Measurements from ENCODE around the gene KCTD18.

KCTD18 gene

GRCh38 chr2:200453853-200454534 is 55.9 kb downstream of the KCTD18 start:
- peaks cover 8% of the 10 kb centered on the region; the same call in 1 of the 2 replicates for H4K20me1 ChIP-seq (ENCODE audit: insufficient read depth, low read length)
- H3K4me3 ChIP-seq (ENCODE audit: low read length) = no peak overlapping the region
- H3K27me3 ChIP-seq (ENCODE audit: low read depth, low read length) = peaks cover 27% of the 10 kb centered on the region
- H3K9me3 ChIP-seq (ENCODE audit: insufficient read depth, low read length) = no peaks in the 10 kb centered on the region
- H3K36me3 ChIP-seq (replicated peaks; ENCODE audit: low read depth, low read length) = no peaks in the 10 kb centered on the region
- H3K27ac ChIP-seq (ENCODE audit: low read length) = no peak overlapping the region
- no peak overlapping the region for H3K9ac ChIP-seq (ENCODE audit: low read length)
- TF ChIP-seq EZH2phosphoT487 (IDR thresholded peaks at IDR 0.05; ENCODE audit: low read depth) = no peak
- TF ChIP-seq CTCF (IDR thresholded peaks at IDR 0.05; ENCODE audit: low read depth, low read length) = no peak
- no peak overlapping the region for H2AFZ ChIP-seq (ENCODE audit: low read depth, low read length)
- no peaks in the 10 kb centered on the region for H3K79me2 ChIP-seq (ENCODE audit: low read length)
- H3K4me2 ChIP-seq (ENCODE audit: low read length) = peak overlapping the region; percentile 66; the same call in 1 of the 2 replicates
- H3K4me1 ChIP-seq (ENCODE audit: low read length) = peaks cover 54% of the 10 kb centered on the region

GRCh38 chr2:200453142-200453852 is 56.6 kb downstream of the KCTD18 start:
- peaks cover 25% of the 10 kb centered on the region for H3K27me3 ChIP-seq (ENCODE audit: low read depth, low read length)
- no peak overlapping the region for H3K4me2 ChIP-seq (ENCODE audit: low read length)
- H3K9me3 ChIP-seq (ENCODE audit: insufficient read depth, low read length) = no peaks in the 10 kb centered on the region
- H3K27ac ChIP-seq (ENCODE audit: low read length) = no peak overlapping the region
- no peak overlapping the region for H2AFZ ChIP-seq (ENCODE audit: low read depth, low read length)
- H3K4me3 ChIP-seq (ENCODE audit: low read length) = no peak overlapping the region
- no peaks in the 10 kb centered on the region for H3K36me3 ChIP-seq (replicated peaks; ENCODE audit: low read depth, low read length)
- no peaks in the 10 kb centered on the region for H3K79me2 ChIP-seq (ENCODE audit: low read length)
- peaks cover 54% of the 10 kb centered on the region for H3K4me1 ChIP-seq (ENCODE audit: low read length)
- peaks cover 8% of the 10 kb centered on the region; the same call in 1 of the 2 replicates for H4K20me1 ChIP-seq (ENCODE audit: insufficient read depth, low read length)
- H3K9ac ChIP-seq (ENCODE audit: low read length) = no peak overlapping the region
- no peak for TF ChIP-seq CTCF (IDR thresholded peaks at IDR 0.05; ENCODE audit: low read depth, low read length)
- TF ChIP-seq EZH2phosphoT487 (IDR thresholded peaks at IDR 0.05; ENCODE audit: low read depth) = no peak

DNA sequence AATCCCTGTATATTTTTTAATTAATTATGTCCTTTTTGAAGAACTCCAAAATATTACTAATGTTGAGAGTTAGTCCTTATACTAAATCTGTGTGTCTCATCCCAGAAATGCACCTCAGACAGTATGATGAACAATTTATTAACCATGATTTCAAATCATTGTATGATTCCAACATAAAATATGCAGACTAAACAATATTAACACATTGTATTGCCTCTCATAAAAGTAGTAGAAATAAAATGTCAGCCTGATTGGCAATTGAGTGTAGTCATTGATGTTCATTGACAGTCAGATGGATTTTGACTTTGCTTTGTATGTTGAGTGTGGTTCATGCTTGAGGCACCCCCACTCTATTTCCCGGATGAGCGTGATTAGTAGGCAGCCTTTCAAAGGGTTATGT is 57.5 kb downstream of the KCTD18 start:
- H3K27me3 ChIP-seq (ENCODE audit: low read depth, low read length) = peaks cover 17% of the 10 kb centered on the region
- no peaks in the 10 kb centered on the region for H3K36me3 ChIP-seq (replicated peaks; ENCODE audit: low read depth, low read length)
- H3K79me2 ChIP-seq (ENCODE audit: low read length) = no peaks in the 10 kb centered on the region
- TF ChIP-seq CTCF (IDR thresholded peaks at IDR 0.05; ENCODE audit: low read depth, low read length) (no peak), EZH2phosphoT487 (IDR thresholded peaks at IDR 0.05; ENCODE audit: low read depth) (no peak)
- no peak overlapping the region for H3K4me3 ChIP-seq (ENCODE audit: low read length)
- H4K20me1 ChIP-seq (ENCODE audit: insufficient read depth, low read length) = peaks cover 8% of the 10 kb centered on the region; the same call in 1 of the 2 replicates
- no peaks in the 10 kb centered on the region for H3K9me3 ChIP-seq (ENCODE audit: insufficient read depth, low read length)
- no peak overlapping the region for H3K27ac ChIP-seq (ENCODE audit: low read length)
- no peak overlapping the region for H3K4me2 ChIP-seq (ENCODE audit: low read length)
- peaks cover 54% of the 10 kb centered on the region for H3K4me1 ChIP-seq (ENCODE audit: low read length)
- H2AFZ ChIP-seq (ENCODE audit: low read depth, low read length) = no peak overlapping the region
- H3K9ac ChIP-seq (ENCODE audit: low read length) = no peak overlapping the region

GRCh38 chr2:200451511-200451910 is 58.4 kb downstream of the KCTD18 start:
- Histone ChIP-seq H3K9me3 (ENCODE audit: insufficient read depth, low read length) (no peaks in the 10 kb centered on the region), H2AFZ (ENCODE audit: low read depth, low read length) (no peak overlapping the region), H3K79me2 (ENCODE audit: low read length) (no peaks in the 10 kb centered on the region), H3K27me3 (ENCODE audit: low read depth, low read length) (peaks cover 8% of the 10 kb centered on the region; the same call in 1 of the 2 replicates), H3K27ac (ENCODE audit: low read length) (no peak overlapping the region), H3K36me3 (replicated peaks; ENCODE audit: low read depth, low read length) (no peaks in the 10 kb centered on the region), H3K4me3 (ENCODE audit: low read length) (no peak overlapping the region), H3K4me2 (ENCODE audit: low read length) (peak overlapping the region; percentile 27), H3K4me1 (ENCODE audit: low read length) (peaks cover 48% of the 10 kb centered on the region), H4K20me1 (ENCODE audit: insufficient read depth, low read length) (peaks cover 7% of the 10 kb centered on the region; the same call in 1 of the 2 replicates), H3K9ac (ENCODE audit: low read length) (no peak overlapping the region)
- no peak for TF ChIP-seq EZH2phosphoT487 (IDR thresholded peaks at IDR 0.05; ENCODE audit: low read depth)
- TF ChIP-seq CTCF (IDR thresholded peaks at IDR 0.05; ENCODE audit: low read depth, low read length) = no peak

Data from OCI-LY3 (cell line).